Natural killer cell (primary cell): ENCODE results near the gene ADGRB3. TPM values are rescaled to one million over a fixed set of nuclear protein-coding genes. Genes with fewer than 3 reads are reported as not detected.

ENCODE experiments used
- ATAC-seq, 3 donors: fragments of 150-1000 bp in 2 of 3; fragments of 200-7000 bp in 1 of 3; cut with Tn5 transposase; 1 replicate in 1 of 3; 2 replicates in 2 of 3; pipeline ENCODE4 v1.10.0; 2021; ENCODE audit warnings: mild to moderate bottlenecking in 2 of 3, moderate library complexity in 2 of 3
- DNase-seq, 2 donors: peaks; one replicate each; pipeline versions ENCODE4 v3.0.0 to v3.0.0-alpha.2; 2013 to 2021; ENCODE audit warnings: mixed read lengths in 1 of 2
- H3K27ac ChIP-seq: one replicate; pipeline ENCODE4 v1.5.1; 2013; ENCODE audit warnings: mild to moderate bottlenecking, low read length
- H3K27me3 ChIP-seq: one replicate; pipeline ENCODE4 v1.6.1; 2013; ENCODE audit warnings: low read length; ENCODE audit not compliant: control insufficient read depth, insufficient read depth
- H3K36me3 ChIP-seq: one replicate; pipeline ENCODE4 v1.6.1; 2013; ENCODE audit warnings: low read length; ENCODE audit not compliant: control insufficient read depth, insufficient read depth
- H3K4me1 ChIP-seq: one replicate; pipeline ENCODE4 v1.6.1; 2013; ENCODE audit warnings: low read length; ENCODE audit not compliant: control insufficient read depth, insufficient read depth
- H3K4me3 ChIP-seq: one replicate; pipeline ENCODE4 v1.5.1; 2013; ENCODE audit warnings: low read length
- H3K9me3 ChIP-seq: one replicate; pipeline ENCODE4 v1.6.1; 2013; ENCODE audit warnings: low read length; ENCODE audit not compliant: control insufficient read depth, insufficient read depth
- H3K27ac Mint-ChIP-seq, 2 donors: one replicate each; pipeline ENCODE4 v1.8.0; 2022; ENCODE audit warnings: mild to moderate bottlenecking in 2 of 2, mixed read lengths in 2 of 2, moderate library complexity in 1 of 2
- H3K27me3 Mint-ChIP-seq, 2 donors: one replicate each; pipeline ENCODE4 v1.8.0; 2022; ENCODE audit warnings: low read depth in 2 of 2, mixed read lengths in 2 of 2
- H3K36me3 Mint-ChIP-seq: one replicate; pipeline ENCODE4 v1.8.0; 2022; ENCODE audit warnings: mixed read lengths
- H3K4me1 Mint-ChIP-seq, 2 donors: one replicate each; pipeline ENCODE4 v1.8.0; 2022; ENCODE audit warnings: mixed read lengths in 2 of 2
- H3K4me3 Mint-ChIP-seq: one replicate; pipeline ENCODE4 v1.8.0; 2022; ENCODE audit warnings: mild to moderate bottlenecking, moderate library complexity, mixed read lengths
- H3K9me3 Mint-ChIP-seq, 2 donors: one replicate each; pipeline ENCODE4 v1.8.0; 2022; ENCODE audit warnings: mixed read lengths in 2 of 2
- WGBS: methylation state at CpG from one replicate; pipeline ENCODE4 v1.1.7; 2013; ENCODE audit warnings: missing lambda C conversion rate; ENCODE audit not compliant: insufficient coverage; 5-methylcytosine and 5-hydroxymethylcytosine counted together
- intact Hi-C: fragments of 100-400 bp; cut with micrococcal nuclease; formaldehyde crosslinking; loops from one replicate; pipeline ENCODE4 v1.14.2; 2022
- total RNA-seq, 4 donors: library from RNA; stranded (reverse); fragments of 120-200 nt in 1 of 4; gene quantifications; one replicate each; pipeline versions ENCODE4 v1.2.3 to v1.2.4, GENCODE V29; 2013 to 2022
- TF ChIP-seq, protein P1 (sequence below): fragments of 200-600 bp; IDR thresholded peaks from one replicate; pipeline ENCODE4 v1.8.0; 2022; ENCODE audit warnings: antibody characterized with exemption

Gene ADGRB3
- total RNA-seq, 3 donors from 2014 or later (not counting 1 experiment from before 2014, with no cell fraction given) = not detected

DNA sequence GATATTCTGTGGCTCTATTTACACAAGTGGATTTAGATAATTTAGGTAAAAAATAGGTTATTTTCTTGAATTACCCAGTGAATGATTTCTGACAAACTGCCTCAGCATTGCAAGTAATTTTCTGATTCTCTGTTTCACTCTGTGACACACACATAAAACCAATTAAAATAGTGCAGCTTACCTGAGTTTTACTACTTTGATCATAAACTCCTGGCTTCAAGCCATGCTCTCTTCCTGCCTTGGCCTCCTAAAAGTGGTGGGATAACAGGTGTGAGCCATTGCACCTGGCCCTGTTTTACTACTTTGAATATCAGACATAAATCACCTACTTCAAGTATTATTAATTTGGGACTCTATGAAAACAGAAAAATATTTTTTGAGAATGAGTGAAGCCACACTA lies 462.9 kb downstream of the ADGRB3 start:
- H3K9me3 Mint-ChIP-seq = peaks cover 4 to 16% of the 10 kb centered on the region in 2 donors
- no peak overlapping the region for H3K4me3 Mint-ChIP-seq
- ATAC-seq = no peak
- Histone ChIP-seq H3K27ac (no peak overlapping the region), H3K9me3 (no peaks in the 10 kb centered on the region), H3K36me3 (no peaks in the 10 kb centered on the region), H3K4me3 (no peak overlapping the region), H3K27me3 (no peaks in the 10 kb centered on the region), H3K4me1 (no peaks in the 10 kb centered on the region)
- intact Hi-C loops = no loop called here
- no peaks in the 10 kb centered on the region for H3K36me3 Mint-ChIP-seq
- DNase-seq = no peak
- H3K4me1 Mint-ChIP-seq = no peaks in the 10 kb centered on the region
- no peak overlapping the region for H3K27ac Mint-ChIP-seq
- TF ChIP-seq, protein P1, sequence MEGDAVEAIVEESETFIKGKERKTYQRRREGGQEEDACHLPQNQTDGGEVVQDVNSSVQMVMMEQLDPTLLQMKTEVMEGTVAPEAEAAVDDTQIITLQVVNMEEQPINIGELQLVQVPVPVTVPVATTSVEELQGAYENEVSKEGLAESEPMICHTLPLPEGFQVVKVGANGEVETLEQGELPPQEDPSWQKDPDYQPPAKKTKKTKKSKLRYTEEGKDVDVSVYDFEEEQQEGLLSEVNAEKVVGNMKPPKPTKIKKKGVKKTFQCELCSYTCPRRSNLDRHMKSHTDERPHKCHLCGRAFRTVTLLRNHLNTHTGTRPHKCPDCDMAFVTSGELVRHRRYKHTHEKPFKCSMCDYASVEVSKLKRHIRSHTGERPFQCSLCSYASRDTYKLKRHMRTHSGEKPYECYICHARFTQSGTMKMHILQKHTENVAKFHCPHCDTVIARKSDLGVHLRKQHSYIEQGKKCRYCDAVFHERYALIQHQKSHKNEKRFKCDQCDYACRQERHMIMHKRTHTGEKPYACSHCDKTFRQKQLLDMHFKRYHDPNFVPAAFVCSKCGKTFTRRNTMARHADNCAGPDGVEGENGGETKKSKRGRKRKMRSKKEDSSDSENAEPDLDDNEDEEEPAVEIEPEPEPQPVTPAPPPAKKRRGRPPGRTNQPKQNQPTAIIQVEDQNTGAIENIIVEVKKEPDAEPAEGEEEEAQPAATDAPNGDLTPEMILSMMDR = no peak
- H3K27me3 Mint-ChIP-seq = no peaks in the 10 kb centered on the region

DNA sequence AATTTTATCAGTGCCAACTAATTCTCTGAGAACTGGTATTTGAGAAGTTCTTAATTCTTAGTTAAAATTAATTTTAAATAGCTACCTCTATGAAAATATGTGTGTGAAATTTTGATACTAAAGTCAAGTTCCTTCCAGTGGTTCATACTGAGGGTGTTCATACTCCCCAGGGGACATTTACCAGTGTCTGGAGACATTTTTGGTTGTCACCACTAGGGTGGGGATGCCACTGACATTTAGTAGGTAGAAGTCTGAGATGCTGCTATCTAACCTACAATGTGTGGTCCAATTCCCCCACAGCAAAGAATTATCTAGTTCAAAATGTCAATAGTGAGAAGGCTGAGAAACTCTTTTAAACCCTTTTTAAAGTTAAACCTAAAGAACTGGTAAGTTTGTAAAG lies 463.8 kb downstream of the ADGRB3 start:
- DNase-seq = no peak

DNA sequence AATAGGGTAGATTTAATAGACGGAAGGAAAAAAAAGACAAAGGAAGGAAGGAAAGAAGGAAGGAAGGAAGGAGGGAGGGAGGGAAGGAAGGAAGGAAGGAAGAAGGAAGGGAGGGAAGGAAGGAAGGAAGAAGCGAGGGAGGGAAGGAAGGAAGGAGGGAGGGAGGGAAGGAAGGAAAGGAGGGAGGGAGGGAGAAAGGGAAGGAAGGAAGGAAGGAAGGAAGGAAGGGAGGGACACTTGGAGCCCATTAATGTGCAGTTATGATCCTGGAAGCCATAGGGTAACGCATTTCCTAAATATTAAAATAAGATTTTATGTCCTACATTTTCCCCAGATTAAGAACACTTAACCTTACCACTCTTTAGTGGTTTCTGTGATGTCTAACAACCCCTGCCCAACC lies 465.7 kb downstream of the ADGRB3 start:
- H3K4me3 Mint-ChIP-seq = no peak overlapping the region
- no peak overlapping the region for H3K27ac ChIP-seq
- ATAC-seq = no peak
- peaks cover 4 to 15% of the 10 kb centered on the region in 2 donors for H3K9me3 Mint-ChIP-seq
- peaks cover 7% of the 10 kb centered on the region for H3K36me3 Mint-ChIP-seq
- intact Hi-C loops = no loop called here
- H3K36me3 ChIP-seq = no peaks in the 10 kb centered on the region
- H3K4me3 ChIP-seq = no peak overlapping the region
- 100% methylated on average over 1 of the region's 3 CpGs for WGBS
- no peaks in the 10 kb centered on the region for H3K4me1 ChIP-seq
- DNase-seq = no peak
- H3K27me3 ChIP-seq = no peaks in the 10 kb centered on the region
- H3K9me3 ChIP-seq = peaks cover 2% of the 10 kb centered on the region
- no peaks in the 10 kb centered on the region for H3K27me3 Mint-ChIP-seq
- TF ChIP-seq, protein P1 = no peak
- H3K4me1 Mint-ChIP-seq = no peaks in the 10 kb centered on the region
- H3K27ac Mint-ChIP-seq = no peak overlapping the region

More for the DNA sequence above, 463.8 kb downstream of the ADGRB3 start:
- H3K27ac ChIP-seq = no peak overlapping the region
- H3K4me1 ChIP-seq = no peaks in the 10 kb centered on the region
- no peak for ATAC-seq
- Mint-ChIP-seq H3K4me3 (no peak overlapping the region), H3K27ac (no peak overlapping the region), H3K36me3 (no peaks in the 10 kb centered on the region), H3K27me3 (no peaks in the 10 kb centered on the region), H3K4me1 (no peaks in the 10 kb centered on the region), H3K9me3 (peaks cover 0 to 14% of the 10 kb centered on the region in 2 donors)
- no peaks in the 10 kb centered on the region for H3K9me3 ChIP-seq
- no peaks in the 10 kb centered on the region for H3K27me3 ChIP-seq
- no peak overlapping the region for H3K4me3 ChIP-seq
- no peaks in the 10 kb centered on the region for H3K36me3 ChIP-seq
- TF ChIP-seq, protein P1 = no peak
- intact Hi-C loops = no loop called here

DNA sequence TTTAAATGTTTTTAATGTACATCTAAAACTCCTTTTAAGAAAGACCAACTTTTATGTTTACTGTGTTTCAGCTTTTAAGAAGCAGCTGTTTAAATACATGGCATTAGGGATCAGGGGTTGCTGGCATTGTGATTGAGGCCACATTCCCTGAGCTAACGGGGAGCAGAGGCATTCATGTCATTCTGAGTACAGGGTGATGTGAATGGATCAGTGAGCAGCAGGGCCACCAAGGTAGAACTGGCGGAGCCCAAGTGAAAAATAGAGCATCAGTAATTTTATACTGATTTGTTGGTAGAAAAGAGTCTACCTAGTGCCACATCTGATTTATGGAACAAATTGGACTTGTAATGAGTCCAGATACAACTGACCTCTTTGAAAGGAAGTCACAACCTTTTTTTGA lies 467.3 kb downstream of the ADGRB3 start:
- no peak for DNase-seq
- H3K27me3 ChIP-seq = no peaks in the 10 kb centered on the region
- H3K9me3 ChIP-seq = peaks cover 4% of the 10 kb centered on the region
- Mint-ChIP-seq H3K36me3 (peaks cover 7% of the 10 kb centered on the region), H3K4me3 (no peak overlapping the region), H3K27ac (no peak overlapping the region), H3K4me1 (no peaks in the 10 kb centered on the region), H3K9me3 (peaks cover 4 to 15% of the 10 kb centered on the region in 2 donors), H3K27me3 (no peaks in the 10 kb centered on the region)
- H3K27ac ChIP-seq = no peak overlapping the region
- intact Hi-C loops = no loop called here
- no peak for ATAC-seq
- H3K4me3 ChIP-seq = no peak overlapping the region
- TF ChIP-seq, protein P1 = no peak
- no peaks in the 10 kb centered on the region for H3K4me1 ChIP-seq
- 88% methylated on average over 2 of the region's 2 CpGs for WGBS
- H3K36me3 ChIP-seq = no peaks in the 10 kb centered on the region
